ENCODE results near the gene SLC25A51. TPM values are rescaled to one million over a fixed set of nuclear protein-coding genes. Genes with fewer than 3 reads are reported as not detected.

SLC25A51 gene
- total RNA-seq, 1 experiment from 2014 or later: 23.4 TPM

- intact Hi-C loops (cut with micrococcal nuclease; ENCODE audit: unreplicated experiment): no loop called here
- POLR2A ChIA-PET: no interaction called here
Measured at GRCh38 chr9:37859043-37859442, 44.9 kb downstream of the SLC25A51 start.

GRCh38 chr9:37856551-37856950 lies 47.4 kb downstream of the SLC25A51 start:
- BruUV-seq (replicated peaks): no TSS peak
- in situ Hi-C loops (cut with HindIII; ENCODE audit: low pct_unique_long_range_greater_than_20kb, low sequenced_read_pairs) (no loop called here), intact Hi-C loops (cut with micrococcal nuclease; ENCODE audit: unreplicated experiment) (no loop called here)
- ATAC-seq (no peak), DNase-seq (ENCODE audit: low read depth, low spot score) (no peak)
- POLR2A ChIA-PET: no interaction called here
- TF ChIP-seq SIN3A (IDR thresholded peaks at IDR 0.05; ENCODE audit: borderline replicate concordance, insufficient read depth, low read depth, low read length): no peak
- no peak for TF ChIP-seq TCF7L2 (IDR thresholded peaks at IDR 0.05; ENCODE audit: low read depth, low read length)
- TF ChIP-seq CTCF (IDR thresholded peaks at IDR 0.05): no peak
- TF ChIP-seq POLR2AphosphoS5 (IDR thresholded peaks at IDR 0.05; ENCODE audit: low read depth, low read length): no peak
- no peak for TF ChIP-seq REST (IDR thresholded peaks at IDR 0.05; ENCODE audit: insufficient read depth in 1 of 2, low read depth in 2 of 2, low read length in 1 of 2)
- H3K4me3 ChIP-seq (ENCODE audit: low read depth in 2 of 2, low read length in 2 of 2): no peak overlapping the region
- no peaks in the 10 kb centered on the region for H3K4me1 ChIP-seq (ENCODE audit: control insufficient read depth, insufficient read depth, low read length)
- no peaks in the 10 kb centered on the region for H3K27me3 ChIP-seq (ENCODE audit: control insufficient read depth, insufficient read depth, low read length)
- peaks cover 5% of the 10 kb centered on the region; the same call in 1 of the 2 replicates for H3K36me3 ChIP-seq (ENCODE audit: control insufficient read depth, insufficient read depth, low read length)
- H3K9me3 ChIP-seq (ENCODE audit: control insufficient read depth, insufficient read depth, low read depth, low read length): no peaks in the 10 kb centered on the region
- H3K27ac ChIP-seq (ENCODE audit: low read length): no peak overlapping the region
- CTCF ChIA-PET: no interaction called here

More at GRCh38 chr9:37859043-37859442, 44.9 kb downstream of the SLC25A51 start:
- DNase-seq (ENCODE audit: low read depth, low spot score): no peak
- H3K4me1 ChIP-seq (ENCODE audit: control insufficient read depth, insufficient read depth, low read length): no peaks in the 10 kb centered on the region
- no peak overlapping the region for H3K4me3 ChIP-seq (ENCODE audit: low read depth in 2 of 2, low read length in 2 of 2)
- ATAC-seq: no peak
- H3K27ac ChIP-seq (ENCODE audit: low read length): no peak overlapping the region
- TF ChIP-seq CTCF (IDR thresholded peaks at IDR 0.05) (peak; percentile 15; the same call in 1 of the 2 replicates), POLR2AphosphoS5 (IDR thresholded peaks at IDR 0.05; ENCODE audit: low read depth, low read length) (no peak)
- no peaks in the 10 kb centered on the region for H3K9me3 ChIP-seq (ENCODE audit: control insufficient read depth, insufficient read depth, low read depth, low read length)
- H3K36me3 ChIP-seq (ENCODE audit: control insufficient read depth, insufficient read depth, low read length): peaks cover 12% of the 10 kb centered on the region; the same call in 1 of the 2 replicates
- in situ Hi-C loops (cut with HindIII; ENCODE audit: low pct_unique_long_range_greater_than_20kb, low sequenced_read_pairs): no loop called here
- no TSS peak for BruUV-seq (replicated peaks)
- H3K27me3 ChIP-seq (ENCODE audit: control insufficient read depth, insufficient read depth, low read length): no peaks in the 10 kb centered on the region
- CTCF ChIA-PET: no interaction called here
